GM06990 (cell line): ENCODE results near the gene ACAA2.

Experiments
- DNase-seq: peaks from one replicate; pipeline ENCODE4 v3.0.0-alpha.2; 2011; ENCODE audit not compliant: insufficient read length; ENCODE audit errors: extremely low read depth
- H3K27me3 ChIP-seq: replicated peaks from 2 replicates; pipeline ENCODE4 v1.6.0; 2011; ENCODE audit warnings: low read length; ENCODE audit not compliant: control insufficient read depth, insufficient read depth
- H3K36me3 ChIP-seq: 2 replicates; pipeline ENCODE4 v1.5.1; 2011; ENCODE audit warnings: low read length; ENCODE audit not compliant: control insufficient read depth, insufficient read depth
- H3K4me3 ChIP-seq: replicated peaks from 2 replicates; pipeline ENCODE4 v1.5.1; 2011; ENCODE audit warnings: low read depth, mild to moderate bottlenecking, control low read depth, low read length
- TF ChIP-seq, protein P1 (sequence below): IDR thresholded peaks from 2 replicates; pipeline ENCODE4 v1.5.1; 2011; ENCODE audit warnings: low read length, control low read depth, mild to moderate bottlenecking, inconsistent platforms; ENCODE audit not compliant: insufficient read depth, poor library complexity, severe bottlenecking

ACAA2 gene

DNA sequence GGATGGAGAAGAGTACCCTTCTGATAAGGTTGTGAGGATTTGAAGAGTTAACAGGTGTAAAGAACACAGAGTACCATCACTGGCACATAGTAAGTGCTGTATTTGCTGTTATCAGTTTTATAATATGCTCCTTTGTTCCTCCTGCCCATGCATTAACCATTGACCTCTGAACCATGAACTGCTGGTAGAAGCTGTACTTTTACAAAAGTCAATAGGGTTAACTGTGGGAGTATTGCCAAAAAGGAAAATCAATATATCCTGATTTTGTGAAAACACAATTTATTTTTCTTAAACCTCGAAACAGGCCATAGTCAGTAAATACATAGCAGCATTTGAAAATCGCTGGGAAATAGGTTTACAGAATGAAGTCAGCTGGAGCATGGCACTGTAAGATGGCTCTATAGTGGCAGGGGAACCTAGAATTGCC is 18.9 kb upstream of the ACAA2 start:
- no peaks in the 10 kb centered on the region for H3K36me3 ChIP-seq
- DNase-seq: no peak
- no peaks in the 10 kb centered on the region for H3K27me3 ChIP-seq
- H3K4me3 ChIP-seq: no peak overlapping the region
- TF ChIP-seq, protein P1, sequence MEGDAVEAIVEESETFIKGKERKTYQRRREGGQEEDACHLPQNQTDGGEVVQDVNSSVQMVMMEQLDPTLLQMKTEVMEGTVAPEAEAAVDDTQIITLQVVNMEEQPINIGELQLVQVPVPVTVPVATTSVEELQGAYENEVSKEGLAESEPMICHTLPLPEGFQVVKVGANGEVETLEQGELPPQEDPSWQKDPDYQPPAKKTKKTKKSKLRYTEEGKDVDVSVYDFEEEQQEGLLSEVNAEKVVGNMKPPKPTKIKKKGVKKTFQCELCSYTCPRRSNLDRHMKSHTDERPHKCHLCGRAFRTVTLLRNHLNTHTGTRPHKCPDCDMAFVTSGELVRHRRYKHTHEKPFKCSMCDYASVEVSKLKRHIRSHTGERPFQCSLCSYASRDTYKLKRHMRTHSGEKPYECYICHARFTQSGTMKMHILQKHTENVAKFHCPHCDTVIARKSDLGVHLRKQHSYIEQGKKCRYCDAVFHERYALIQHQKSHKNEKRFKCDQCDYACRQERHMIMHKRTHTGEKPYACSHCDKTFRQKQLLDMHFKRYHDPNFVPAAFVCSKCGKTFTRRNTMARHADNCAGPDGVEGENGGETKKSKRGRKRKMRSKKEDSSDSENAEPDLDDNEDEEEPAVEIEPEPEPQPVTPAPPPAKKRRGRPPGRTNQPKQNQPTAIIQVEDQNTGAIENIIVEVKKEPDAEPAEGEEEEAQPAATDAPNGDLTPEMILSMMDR: no peak

DNA sequence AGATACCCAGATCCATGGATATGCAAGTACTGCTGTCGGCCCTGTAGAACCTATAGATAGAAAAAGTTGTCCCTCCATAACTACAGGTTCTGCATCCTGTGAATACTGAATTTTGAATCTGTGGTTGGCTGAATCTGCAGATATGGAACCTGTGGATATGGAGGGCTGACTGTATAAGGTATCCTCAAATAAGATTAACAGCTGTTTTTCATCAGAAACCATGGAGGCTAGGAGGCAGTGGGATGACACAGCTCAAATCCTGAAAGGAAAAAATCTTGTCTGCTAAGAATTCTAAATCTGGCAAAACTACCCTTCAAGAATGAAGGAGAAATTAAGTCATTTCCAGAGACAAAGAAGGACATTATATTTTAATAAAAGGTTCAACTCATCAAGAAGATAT is 14.7 kb upstream of the ACAA2 start:
- DNase-seq: no peak
- H3K36me3 ChIP-seq: no peaks in the 10 kb centered on the region
- TF ChIP-seq, protein P1: no peak
- H3K4me3 ChIP-seq: no peak overlapping the region
- no peaks in the 10 kb centered on the region for H3K27me3 ChIP-seq

DNA sequence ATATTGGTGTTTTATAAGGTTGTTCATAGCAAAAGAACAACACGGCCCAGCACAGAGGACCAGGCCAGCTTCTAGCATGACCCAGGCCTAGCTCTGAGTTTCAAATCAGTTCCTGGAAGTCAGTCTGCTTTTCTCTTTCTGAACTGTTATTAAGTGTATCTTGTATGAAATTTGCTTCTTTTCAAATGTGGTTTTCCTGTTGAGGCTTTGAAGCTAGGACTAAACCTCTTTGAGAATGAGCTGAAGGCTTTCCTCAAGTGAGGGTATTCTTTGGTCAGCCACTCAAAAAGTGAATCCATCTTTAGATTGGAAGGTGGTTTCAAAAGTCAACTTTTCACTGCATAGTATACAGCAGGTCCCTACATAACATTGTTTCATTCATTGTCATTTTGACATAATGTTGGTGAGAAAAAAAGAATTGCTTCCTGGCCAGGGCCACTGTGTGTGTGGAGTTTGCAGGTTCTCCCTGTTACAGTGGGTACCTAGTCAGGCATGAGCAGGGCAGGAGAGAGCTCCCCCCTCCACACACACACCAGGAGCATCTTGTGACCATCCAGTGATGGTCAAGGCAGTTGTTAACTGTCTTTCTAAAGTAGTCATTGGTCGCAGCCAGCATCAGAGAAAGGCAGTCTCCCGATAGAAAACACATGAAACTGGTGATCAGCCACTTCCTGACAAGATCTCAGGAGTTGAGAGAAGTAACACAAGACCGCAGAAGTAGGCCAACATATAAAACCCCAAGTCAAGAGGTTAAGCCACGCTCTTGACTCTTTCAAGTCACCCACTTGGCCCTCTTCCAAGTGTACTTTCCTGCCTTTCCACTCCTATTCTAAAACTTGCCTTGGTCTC is 6.7 kb upstream of the ACAA2 start:
- DNase-seq: no peak
- TF ChIP-seq, protein P1: no peak
- H3K4me3 ChIP-seq: no peak overlapping the region
- no peaks in the 10 kb centered on the region for H3K27me3 ChIP-seq
- H3K36me3 ChIP-seq: no peaks in the 10 kb centered on the region

DNA sequence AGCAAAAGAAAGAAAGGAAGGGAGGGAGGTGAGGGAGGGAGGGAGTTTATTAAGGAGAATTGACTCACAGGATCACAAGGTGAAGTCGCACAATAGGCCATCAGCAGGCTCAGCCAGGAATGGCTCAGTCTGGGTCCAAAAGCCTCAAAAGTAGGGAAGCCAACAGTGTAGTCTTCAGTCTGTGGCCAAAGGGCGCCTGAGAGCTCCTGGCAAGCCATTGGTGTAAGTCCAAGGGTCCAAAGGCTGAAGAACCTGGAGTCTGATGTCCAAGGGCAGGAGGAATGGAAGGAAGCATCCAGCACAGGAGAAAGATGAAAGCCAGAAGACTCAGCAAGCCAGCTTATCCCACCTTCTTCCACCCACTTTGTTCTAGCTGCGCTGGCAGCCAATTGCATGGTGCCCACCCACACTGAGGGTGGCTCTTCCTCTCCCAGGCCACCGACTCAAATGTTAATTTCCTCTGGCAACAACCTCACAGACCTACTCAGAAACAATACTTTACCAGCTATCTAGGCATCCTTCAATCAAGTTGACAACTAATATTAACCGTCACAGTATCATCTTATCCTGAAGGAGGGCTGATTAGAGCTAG is 5.8 kb upstream of the ACAA2 start:
- no peak for DNase-seq
- Histone ChIP-seq H3K36me3 (no peaks in the 10 kb centered on the region), H3K27me3 (no peaks in the 10 kb centered on the region), H3K4me3 (no peak overlapping the region)
- TF ChIP-seq, protein P1: no peak

DNA sequence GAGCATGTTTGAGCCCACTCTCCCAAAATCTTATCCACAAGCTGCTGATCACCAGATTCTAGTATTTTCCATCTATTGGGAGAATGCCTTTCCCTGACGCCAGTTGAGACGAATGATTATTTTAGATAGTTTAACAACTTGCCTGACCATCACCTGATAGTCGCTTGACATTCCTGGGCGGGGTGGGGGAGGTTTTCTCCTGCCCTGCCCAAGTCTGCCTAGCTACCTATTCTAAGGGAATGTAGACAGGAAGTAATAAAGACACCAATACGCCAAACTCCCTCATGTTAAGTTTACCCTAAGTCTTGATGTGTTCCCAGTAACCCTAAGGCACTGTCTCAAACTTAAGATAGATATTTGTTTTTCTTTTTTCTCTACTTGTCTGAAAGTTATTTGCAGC is 4.6 kb upstream of the ACAA2 start:
- no peak for DNase-seq
- TF ChIP-seq, protein P1: no peak
- H3K36me3 ChIP-seq: no peaks in the 10 kb centered on the region
- H3K27me3 ChIP-seq: no peaks in the 10 kb centered on the region
- no peak overlapping the region for H3K4me3 ChIP-seq

DNA sequence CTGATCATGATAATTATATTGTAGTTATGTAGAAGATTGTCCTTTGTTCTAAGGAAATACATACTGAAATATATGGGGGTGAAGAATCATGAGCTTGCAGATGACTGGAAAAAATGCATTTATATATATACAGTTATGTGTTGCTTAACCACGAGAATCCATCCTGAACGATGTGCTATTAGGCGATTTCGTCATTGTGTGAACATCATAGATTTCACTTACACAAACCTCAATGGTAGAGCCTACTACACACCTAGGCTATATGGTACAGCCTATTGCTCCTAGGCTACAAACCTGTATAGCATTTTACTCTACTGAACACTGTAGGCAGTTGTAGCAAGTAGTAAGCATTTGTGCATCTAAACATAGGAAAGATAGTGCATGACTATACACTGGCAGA is 2.6 kb upstream of the ACAA2 start:
- no peak for DNase-seq
- Histone ChIP-seq H3K4me3 (no peak overlapping the region), H3K27me3 (no peaks in the 10 kb centered on the region), H3K36me3 (no peaks in the 10 kb centered on the region)
- TF ChIP-seq, protein P1: no peak
